CD4-positive, alpha-beta T cell treated with Interleukin-15 for 4 hours (primary cell): ENCODE measurements around the gene GPSM1.

Experiments used
- DNase-seq: peaks from one replicate; pipeline ENCODE4 v3.0.0-alpha.2; 2020; ENCODE audit warnings: low spot score

GPSM1 gene

DNA sequence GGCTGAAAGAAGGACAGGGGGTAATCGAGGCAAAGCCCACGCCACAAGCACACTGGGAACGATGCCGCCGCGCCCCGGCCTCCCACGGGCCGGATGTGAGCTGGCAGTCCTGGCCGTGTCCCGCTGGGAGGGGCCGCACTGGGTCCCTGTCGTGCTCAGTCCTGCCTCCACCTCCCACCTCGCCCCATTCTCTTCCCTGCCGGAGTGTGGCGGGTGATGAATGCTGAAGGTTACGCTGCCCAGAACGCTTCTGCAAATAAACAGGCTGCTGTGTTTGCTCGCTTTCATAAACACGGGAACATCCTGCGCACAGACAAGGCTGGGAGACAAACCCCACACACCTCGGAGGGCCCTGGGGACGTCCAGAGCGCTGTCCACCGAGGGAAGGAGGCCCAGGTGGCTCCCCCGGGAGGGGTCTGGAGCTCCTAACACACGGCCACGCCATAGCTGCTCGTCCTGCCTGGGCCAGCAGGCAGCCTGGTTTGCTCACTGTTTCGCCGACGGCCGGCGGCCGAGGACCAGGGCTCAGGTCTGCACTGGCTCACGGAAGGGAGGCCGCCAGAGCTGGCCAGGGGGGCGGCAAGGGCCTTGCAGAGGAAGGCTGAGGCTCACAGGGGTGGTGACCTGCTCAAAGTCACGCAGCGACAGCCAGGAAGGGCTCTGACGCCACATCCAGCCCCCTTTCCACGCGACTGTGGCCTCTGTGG lies 33.9 kb downstream of the GPSM1 start:
- no peak for DNase-seq

DNA sequence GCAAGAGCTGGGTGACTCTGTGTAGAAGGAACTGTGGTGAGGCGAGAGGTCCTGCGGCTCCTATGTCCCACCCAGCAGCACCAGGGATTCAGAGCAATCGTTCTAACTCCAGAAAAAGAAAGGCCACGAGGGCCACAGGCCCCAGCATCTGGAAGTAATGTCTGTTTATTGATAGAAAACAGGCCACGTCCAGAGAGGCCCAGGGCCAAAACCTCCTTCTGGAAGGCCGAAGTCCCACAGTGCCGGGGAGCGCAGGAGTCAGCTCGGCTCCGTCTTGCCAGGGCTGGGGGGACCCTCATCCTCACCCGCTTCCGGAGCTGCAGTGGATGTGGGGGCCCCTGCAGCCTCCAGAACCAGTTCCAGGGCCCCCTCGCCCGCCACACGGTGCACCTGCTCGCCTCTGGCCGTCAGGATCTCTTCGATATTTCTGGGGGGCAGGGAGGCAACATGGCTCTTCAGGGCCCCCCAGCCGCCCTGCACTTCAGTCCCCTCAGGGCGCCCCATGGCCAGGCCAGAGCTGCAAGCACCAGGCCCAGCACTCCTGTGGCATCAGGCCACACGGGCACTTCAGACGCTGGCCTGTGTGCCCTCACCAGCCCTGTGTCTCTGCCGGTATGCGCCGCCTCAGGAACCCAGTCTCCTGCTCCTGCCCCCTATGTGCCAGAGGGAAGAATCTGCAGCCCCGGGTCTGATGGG lies 34.6 kb downstream of the GPSM1 start:
- no peak for DNase-seq

DNA sequence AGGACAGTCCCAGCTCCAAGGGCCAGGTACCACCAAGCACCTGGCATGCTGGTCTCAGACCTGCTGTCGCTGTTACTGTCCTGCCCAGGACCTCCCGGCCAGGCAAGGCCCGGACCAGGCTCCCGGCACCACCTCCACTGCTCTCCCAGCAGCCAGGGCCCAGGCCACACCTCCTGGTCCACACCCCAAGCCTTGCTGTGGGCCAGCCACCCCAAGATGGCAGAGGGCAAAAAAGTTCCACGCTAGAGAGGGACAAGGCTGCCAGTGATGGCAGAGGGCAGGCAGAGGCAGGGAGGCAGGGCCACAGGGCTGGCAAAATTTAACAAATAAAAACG lies 35.1 kb downstream of the GPSM1 start:
- no peak for DNase-seq

DNA sequence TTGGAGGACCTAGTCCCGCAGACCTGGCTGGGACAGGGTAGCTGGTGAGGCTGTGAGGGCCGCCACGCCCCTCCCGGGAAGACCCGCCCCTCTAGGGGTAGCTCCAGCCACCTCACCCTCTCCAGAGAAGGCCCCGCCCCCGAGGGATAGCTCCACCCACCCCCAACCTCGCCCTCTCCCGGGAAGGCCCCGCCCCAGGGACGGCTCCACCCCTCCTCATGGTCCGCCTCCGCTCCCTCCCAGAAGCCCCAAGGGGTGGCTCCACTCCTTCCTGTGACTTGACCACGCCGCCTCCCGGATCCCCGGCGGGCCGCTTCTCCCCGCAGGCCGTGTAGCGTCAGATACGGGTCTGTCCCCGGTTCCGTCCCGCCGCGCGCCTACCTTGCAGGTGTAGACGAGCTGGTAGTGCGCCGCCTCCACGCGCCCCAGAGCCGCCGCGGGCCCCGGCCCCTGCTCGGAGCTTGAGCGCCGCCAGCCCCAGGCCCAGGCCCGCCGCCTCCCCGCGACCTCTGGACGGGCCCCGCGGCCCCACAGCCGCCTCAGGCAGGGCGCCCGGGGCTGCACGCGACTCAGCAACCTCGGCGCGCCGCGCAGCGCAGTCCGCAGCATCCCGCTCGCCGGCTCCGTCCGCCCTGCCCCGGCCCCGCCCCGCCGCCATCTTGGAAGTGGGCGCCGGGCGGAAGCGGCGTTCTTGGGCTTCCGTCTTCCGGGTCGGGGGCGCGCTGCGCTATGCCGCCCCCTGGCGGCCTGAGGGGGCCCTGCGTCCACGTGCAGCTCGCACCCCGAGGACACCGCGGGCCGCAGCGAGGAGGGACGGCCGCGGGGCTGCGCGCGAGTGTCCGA lies 36.0 kb downstream of the GPSM1 start, which contains the start of gene DNLZ:
DNLZ (minus strand) TSS at position 639 of the 843 bp plus-strand sequence; CDS start at position 609, 30 bp downstream.
- DNase-seq, result peak; percentile 94

DNA sequence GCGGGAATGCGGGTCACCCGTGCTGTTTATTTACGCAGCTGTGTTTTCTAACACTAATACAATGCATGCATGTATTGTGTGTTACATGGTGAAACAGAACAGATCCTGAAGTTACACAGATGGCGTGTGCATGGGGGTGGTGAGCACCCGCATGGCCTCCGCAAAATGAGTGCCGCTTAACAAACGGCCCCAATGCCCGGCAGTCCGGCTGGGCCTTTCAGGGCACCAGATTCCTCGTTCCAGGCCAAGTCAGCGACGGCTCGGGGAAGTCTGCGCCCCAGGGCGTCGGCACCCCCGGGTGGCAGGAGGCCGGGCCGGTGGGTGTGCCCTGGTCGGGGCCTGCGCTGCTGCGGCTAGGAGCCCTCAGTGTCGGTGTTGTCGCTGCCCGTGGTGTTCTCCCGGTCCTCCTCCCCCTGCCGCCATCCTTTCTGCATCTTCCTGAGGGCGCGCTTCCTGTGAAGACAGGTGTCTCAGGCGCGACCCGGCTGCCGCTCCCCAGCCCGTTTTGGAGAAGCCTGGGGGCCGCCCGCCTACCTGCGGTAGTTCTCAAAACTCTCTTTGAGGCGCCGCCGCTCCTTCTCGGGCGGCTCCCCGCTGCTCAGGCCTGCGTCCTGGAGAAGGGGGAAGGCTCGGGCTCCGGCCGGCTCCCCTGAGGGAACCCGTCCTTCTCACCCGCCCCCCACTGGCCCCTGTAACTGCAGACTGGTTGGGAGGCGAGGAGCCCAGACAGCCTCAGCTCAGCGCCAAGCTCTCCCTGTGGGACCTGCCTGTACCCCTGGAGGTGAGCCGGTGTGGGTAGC lies 36.8 kb downstream of the GPSM1 start:
- DNase-seq, result no peak

DNA sequence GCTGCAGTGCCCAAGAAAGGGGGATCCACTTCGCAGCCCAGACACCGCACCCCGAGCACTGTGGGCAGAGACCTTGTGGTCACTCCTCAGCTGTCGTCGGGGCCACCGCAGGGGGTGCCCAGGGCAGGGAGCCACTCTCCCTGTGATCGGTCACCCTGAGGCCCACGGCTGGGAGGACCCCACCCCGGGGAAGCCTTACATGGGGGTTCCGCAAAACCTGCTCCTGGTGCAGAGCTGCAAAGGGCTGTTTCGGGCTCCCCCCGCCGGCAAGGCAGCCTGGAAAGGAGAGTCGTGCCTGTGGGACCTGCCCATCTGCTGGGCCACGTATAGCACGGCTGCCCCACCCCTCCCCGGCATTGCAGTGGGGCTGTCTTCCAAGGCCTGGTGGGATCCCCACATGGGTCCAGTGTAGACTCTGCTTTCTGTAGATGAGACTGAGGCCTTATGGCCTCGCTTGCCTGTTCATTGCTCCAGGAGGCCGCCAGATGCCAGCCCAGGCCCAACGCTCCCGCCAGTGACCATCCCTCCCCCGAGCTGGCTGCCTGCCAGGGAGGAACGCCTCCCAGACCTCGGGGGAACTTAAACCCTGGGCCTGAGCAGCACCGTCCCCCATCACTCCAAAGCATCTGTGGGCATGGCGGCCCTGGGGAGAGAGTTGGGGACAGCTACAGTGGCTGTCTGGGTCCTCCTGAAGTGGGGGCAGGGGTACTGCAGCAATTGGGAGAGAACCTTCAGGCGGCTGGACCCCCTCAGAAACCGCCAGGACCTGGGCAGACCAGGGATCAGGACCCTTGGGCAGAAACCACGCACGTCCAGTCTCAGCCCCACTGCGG lies 37.8 kb downstream of the GPSM1 start:
- no peak for DNase-seq

DNA sequence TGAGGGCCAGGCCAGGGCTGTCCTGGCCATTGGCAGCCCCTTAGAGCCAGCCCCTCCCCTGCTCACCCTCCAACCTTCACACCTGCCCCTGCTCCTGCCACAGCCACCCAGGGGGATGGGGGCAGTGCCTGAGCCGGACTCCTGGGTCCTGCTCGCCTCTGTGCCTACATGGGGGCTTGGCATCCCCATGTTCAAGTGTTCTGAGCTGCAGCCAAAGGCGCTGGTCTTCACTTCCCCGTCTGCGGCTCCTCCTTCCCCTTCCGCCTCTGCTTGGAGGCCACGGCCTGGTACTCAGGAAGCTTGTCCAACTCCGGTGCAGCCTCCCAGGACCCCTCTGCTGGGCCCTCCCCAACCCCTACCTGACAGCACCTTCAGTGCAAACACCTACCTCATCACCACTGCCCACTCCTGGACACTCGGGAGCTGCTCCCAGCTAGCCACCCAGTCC lies 38.5 kb downstream of the GPSM1 start:
- no peak for DNase-seq

DNA sequence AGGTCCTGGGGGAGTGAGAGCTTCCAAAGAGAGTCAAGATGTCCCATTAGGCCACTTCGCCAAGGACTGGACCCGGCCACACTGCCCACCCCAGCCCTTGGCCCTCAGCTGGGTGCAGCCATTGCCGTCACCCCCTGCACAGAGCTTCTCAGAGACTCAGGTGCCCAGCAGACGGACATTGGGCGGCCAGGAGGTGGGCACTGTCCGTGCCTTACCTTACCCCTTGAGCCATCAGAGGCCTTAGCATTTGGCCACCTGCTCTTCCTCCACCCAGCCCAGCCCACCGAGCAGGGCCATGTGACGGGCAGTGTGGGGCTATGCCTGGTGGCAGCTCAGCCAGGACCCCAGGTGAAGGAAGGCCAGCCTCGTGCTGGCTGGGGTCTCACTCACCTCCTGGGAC lies 39.5 kb downstream of the GPSM1 start:
- no peak for DNase-seq

DNA sequence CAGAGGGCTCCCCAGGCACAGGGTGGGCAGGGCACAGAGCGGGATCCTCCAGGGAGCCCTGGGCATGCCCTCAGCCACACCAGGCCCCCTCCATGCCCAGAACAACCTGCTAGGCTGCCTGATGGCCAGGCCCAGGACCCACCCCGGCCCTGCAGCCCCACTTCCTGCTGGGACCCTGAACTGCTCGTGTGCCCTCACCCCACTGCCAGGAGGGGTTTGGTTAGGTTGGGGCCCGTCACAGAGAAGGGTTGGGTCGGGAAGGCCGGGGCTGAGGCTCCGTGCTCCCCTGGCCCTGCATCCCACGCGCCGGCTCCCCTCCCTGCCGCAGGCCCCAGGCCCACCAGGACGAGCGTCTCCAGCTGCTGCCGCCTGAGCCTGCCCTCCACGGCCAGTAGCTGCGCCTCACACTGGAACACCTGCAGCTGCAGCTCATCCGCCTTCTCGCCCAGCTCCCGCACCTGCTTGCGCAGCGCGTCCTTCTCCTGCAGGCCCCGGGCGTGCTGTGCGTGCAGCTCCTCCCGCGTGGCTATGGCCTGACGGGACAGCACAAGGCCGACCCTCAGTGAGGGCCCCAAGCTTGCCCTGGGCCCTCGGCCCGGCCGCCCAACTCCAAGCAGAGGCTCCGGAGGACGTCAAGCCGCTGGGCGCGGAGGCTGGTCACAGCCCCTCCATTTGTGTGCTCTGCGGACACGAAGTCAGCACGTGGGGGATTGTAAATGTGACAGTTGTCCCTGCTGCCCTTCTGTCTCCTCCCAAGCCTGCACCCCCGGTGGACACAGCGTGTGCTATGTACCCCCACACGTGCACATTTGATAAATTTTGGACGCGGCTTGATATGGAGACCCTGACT lies 40.2 kb downstream of the GPSM1 start:
- DNase-seq, result no peak

DNA sequence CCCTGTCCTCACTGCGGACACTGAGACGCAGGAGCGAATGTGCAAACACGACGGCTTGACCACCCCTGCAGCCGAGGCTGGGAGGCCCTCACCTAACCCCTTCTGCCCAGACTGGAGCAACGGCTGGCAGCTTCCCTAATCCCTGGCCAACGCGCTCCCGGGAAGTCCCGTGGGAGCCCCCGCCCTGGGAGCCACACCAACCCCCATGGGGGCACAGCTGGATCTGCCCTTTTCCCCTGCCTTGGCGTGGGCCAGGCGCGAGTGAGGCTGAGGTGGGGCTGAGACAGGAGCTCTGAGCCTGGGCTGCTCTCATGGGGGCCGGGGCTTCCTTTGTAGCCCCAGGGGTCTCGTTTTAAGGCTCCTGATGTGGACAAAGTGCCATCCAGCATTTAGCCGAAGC lies 40.9 kb downstream of the GPSM1 start:
- no peak for DNase-seq

DNA sequence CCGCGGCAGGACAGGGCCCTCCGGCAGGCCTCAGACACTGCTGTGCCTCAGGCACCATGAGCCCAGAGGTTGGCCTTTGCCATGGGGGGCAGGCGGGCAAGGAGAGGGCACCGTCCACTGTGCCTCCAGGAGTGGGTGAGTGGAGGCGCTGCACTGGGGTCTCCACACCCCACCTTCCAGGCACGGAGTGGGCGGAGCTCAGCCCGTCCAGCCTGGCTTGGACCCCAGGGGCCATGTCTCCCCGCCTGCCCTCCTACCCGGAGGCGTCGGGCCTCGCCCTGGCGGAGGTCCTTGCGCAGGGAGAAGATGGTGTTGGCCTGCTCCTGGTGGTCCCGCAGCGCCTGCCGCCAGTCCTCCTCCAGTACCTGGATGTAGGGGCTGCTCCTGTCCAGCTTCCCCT lies 42.7 kb downstream of the GPSM1 start:
- no peak for DNase-seq

DNA sequence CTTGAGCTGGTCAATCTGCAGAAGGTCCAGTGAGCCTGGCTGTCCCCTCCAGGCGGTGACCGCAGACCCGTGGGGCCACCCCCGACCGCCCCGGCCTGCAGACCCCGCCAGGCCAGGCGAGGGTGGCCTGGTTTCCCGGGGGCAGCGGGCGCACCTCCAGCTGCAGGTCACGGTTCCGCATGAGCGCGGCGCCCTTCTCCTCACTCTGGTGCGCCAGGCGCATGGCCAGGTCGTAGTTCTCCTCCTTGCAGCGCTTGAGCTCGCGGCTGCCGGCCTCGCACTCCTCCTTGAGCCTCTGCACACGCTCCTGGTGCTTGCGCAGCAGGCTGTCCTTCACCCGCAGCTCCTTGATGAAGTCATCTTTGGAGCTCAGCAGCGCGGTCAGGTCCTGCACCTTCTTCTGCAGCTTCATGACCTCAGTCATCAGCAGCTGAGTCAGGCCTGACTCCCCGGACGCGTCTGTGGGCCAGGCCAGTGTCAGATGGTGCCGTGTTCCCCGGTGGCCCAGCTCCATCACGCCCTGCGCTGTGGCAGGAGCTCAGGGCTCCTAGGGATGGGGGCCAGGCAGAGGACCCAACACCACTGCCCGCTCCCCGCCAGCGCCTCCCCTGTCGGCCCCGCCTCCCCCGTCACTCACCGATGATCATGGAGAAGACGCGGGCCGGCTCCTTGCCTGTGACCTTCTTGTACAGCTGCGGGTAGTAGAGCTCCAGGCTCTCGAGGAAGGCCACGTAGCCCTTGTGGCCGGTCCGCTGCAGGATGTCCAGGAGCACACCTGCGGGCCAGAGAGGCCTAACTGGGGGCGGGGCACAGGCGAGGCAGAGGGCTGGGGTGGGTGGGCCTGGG lies 43.6 kb downstream of the GPSM1 start:
- no peak for DNase-seq

DNA sequence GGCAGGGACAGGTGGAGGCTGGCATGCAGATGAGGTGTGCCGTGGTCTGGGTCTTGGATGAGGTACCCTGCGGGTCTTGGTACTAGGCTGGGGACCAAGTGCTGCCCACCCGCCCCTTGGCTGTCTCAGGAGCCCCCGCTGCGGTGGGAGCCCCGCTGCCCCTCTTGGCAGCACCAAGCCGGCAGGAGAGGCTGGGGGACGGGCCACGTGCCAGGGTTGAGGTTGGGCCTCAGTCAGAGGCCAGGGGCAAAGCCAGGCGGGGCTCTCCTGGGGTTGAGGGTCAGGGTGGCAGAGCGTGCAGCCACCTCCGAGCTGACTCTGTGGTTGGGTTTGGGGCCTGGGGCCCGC lies 44.2 kb downstream of the GPSM1 start:
- DNase-seq, result no peak

DNA sequence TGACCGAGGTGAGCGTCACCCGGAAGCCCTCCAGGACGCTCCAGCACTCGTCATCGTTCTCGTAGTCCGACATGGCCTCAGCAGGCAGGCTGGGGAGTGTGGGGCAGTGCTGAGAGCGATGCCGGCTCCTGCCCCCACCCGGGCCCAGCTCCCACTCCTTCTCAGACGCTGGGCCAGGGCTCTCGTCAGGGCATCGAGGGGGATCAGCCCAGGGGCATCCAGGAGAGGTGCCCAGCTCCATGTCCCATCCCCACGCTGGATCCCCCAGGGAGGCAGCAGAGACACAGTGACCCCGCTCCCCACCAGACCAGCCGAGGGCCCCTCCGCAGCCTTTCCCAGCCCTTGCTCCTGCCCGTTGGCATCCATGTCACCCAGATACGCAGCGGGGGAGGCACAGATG lies 44.7 kb downstream of the GPSM1 start:
- DNase-seq, result no peak

DNA sequence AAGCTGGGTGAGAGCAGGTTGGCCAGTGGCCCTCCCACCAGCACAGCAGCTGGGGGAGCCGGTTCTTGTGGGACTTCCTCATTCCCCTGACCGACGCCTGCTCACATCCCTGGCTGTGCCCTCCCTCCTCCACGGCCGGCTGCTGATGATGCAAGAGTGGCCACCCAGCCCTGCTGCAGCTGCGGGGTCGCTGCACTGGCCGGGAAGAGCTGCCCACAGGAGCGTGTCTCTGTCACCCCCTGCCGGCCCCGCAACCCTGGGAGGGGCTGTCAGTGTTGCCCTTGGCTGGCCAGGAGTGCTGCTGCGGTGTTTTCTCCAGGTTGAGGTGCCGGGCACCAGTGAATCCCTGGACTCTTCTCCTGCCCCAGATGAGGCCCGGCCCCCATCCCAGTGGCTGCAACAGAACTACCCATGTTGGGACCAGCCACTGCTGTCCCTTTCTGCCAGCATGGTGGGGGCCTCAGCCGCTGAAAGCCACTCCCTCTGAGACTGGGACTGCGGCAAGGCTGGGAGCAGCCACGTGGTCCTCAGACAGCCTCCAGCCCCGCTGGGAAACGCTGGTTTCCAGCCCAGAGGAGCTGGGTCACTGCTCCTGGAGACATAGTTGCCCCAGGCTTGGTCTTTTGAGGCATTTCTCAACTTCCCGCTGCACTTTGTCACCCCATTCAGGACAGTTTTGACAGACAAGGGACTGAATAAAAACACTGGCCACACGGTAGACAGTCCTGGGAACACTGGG lies 45.4 kb downstream of the GPSM1 start:
- DNase-seq, result no peak

DNA sequence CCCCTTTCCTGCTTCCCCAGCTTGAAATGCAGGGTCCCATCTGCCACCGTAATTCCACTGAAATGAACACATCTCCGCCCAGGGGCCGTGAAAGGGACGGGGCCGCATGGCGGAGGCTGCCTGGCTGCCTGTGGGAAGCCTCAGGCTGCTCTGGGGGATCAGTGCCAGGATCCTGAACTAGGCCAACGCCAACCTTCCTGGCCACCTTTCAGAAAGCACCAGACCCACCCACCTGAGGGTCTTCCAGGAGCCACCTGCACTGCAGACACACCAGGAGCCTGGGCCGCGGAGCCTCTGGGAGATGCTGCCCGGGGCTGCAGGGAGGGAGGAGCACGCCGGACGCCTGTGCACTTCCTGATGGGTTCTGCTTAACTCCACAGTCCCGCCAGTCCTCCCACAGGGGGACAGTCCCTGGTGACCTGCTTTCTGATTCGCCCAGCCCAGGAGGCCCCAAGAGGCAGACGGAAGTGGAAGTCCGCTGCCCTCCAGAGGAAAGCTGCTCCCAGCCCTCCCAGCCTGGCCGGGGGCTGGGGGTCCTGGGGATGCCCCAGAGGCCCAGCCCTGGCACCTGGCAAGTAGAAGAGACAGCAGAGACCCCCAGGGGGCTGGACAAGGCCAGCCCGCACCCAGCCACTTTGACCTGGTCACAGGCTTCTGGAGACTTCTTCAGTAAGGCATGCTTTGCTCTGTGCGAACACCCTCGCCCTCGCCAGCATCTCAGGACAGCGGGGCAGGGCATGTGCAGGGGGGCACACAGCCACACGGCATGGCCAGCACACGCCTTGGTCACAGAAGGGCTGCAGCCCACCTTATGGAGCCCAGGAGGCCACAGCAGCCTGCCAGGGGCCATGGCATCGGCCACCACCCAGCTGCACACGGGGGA lies 46.2 kb downstream of the GPSM1 start, which contains the start of gene CARD9:
CARD9 (minus strand) TSS at position 370 of the 883 bp plus-strand sequence. CDS start 1,591 bp downstream, outside the sequence.
- no peak for DNase-seq

DNA sequence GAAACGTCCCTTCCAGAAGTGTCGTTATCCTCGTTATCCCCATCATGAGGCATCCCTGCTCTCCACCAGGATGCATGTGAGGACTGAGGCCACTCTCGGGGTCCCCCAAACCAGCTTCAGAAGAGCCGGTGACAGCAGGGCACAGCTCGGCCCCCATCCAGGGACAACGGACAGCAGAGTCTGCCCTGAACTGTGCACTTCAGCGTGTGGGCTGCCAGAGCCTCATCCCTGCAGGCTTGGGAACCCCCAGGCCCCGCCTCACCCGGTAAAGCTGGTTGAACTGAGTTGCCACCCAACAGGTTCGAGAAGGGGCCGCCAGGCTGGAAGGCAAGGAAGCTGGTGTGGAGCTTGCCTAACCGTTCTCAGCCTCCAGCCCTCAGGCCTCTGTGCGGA lies 46.8 kb downstream of the GPSM1 start:
- DNase-seq, result no peak
